GM23248 (cell line): ENCODE results near the gene TUBD1. TPM values are rescaled to one million over a fixed set of nuclear protein-coding genes. Genes with fewer than 3 reads are reported as not detected.
A peak's percentile ranks its signal among the peaks of the same experiment; 100 is the strongest.

Experiments
- DNase-seq: peaks from one replicate; pipeline ENCODE4 v3.0.0-alpha.2; 2015
- H2AFZ ChIP-seq: fragments of 200-600 bp; sonication (generic); 2 replicates; pipeline ENCODE4 v1.6.1; 2016; ENCODE audit warnings: antibody characterized with exemption
- H3F3A ChIP-seq: fragments of 200-600 bp; sonication (generic); 2 replicates; pipeline ENCODE4 v1.6.1; 2016; ENCODE audit warnings: mild to moderate bottlenecking, antibody characterized with exemption, mixed run types; ENCODE audit not compliant: insufficient read depth
- H3K27ac ChIP-seq: fragments of 200-600 bp; sonication (generic); 2 replicates; pipeline ENCODE4 v1.5.1; 2016; ENCODE audit warnings: mild to moderate bottlenecking
- H3K27me3 ChIP-seq: fragments of 200-600 bp; sonication (generic); replicated peaks from 2 replicates; pipeline ENCODE4 v1.6.1; 2016; ENCODE audit warnings: mild to moderate bottlenecking; ENCODE audit not compliant: insufficient read depth
- H3K36me3 ChIP-seq: fragments of 200-600 bp; sonication (generic); 2 replicates; pipeline ENCODE4 v1.6.1; 2016; ENCODE audit warnings: low read depth, mild to moderate bottlenecking
- H3K4me1 ChIP-seq: fragments of 200-600 bp; sonication (generic); 2 replicates; pipeline ENCODE4 v1.6.1; 2016; ENCODE audit warnings: mild to moderate bottlenecking; ENCODE audit not compliant: insufficient read depth
- H3K4me2 ChIP-seq: fragments of 200-600 bp; sonication (generic); one replicate; pipeline ENCODE4 v1.6.1; 2016; ENCODE audit warnings: mild to moderate bottlenecking; ENCODE audit not compliant: unreplicated experiment
- H3K4me3 ChIP-seq: fragments of 200-600 bp; sonication (generic); 2 replicates; pipeline ENCODE4 v1.5.1; 2016; ENCODE audit warnings: mild to moderate bottlenecking
- H3K79me2 ChIP-seq: fragments of 200-600 bp; sonication (generic); 2 replicates; pipeline ENCODE4 v1.6.1; 2016; ENCODE audit warnings: mild to moderate bottlenecking; ENCODE audit not compliant: insufficient read depth
- H3K9ac ChIP-seq: fragments of 200-600 bp; sonication (generic); 2 replicates; pipeline ENCODE4 v1.6.1; 2016; ENCODE audit warnings: mild to moderate bottlenecking
- H3K9me2 ChIP-seq: fragments of 200-600 bp; sonication (generic); 2 replicates; pipeline ENCODE4 v1.6.1; 2016; ENCODE audit warnings: mixed run types, mild to moderate bottlenecking, moderate library complexity; ENCODE audit not compliant: insufficient read depth
- H3K9me3 ChIP-seq: fragments of 200-600 bp; sonication (generic); one replicate; pipeline ENCODE4 v1.6.1; 2017; ENCODE audit warnings: low read depth
- H4K20me1 ChIP-seq: fragments of 200-600 bp; sonication (generic); 2 replicates; pipeline ENCODE4 v1.6.0; 2016; ENCODE audit not compliant: insufficient read depth
- EZH2 ChIP-seq: fragments of 200-600 bp; sonication (generic); IDR thresholded peaks from 2 replicates; pipeline ENCODE4 v1.6.1; 2018; ENCODE audit warnings: antibody characterized with exemption, mild to moderate bottlenecking; ENCODE audit not compliant: insufficient read depth, poor library complexity, severe bottlenecking
- EZH2phosphoT487 ChIP-seq: fragments of 200-600 bp; sonication (generic); IDR thresholded peaks from 2 replicates; pipeline ENCODE4 v1.6.1; 2018; ENCODE audit warnings: antibody characterized with exemption, moderate library complexity, mild to moderate bottlenecking, low read depth; ENCODE audit not compliant: insufficient read depth
- WGBS, 2 experiments: methylation state at CpG; one replicate each; pipeline ENCODE4 v1.1.6; 2015 to 2017; ENCODE audit warnings: low lambda C conversion rate in 2 of 2, low coverage in 1 of 2; ENCODE audit errors: missing lambda C conversion rate in 2 of 2; 5-methylcytosine and 5-hydroxymethylcytosine counted together
- in situ Hi-C: fragments of 300-500 bp; cut with MboI; formaldehyde crosslinking; loops from 2 replicates; pipeline ENCODE4 v1.15.0; 2020
- polyA plus RNA-seq: library from polyadenylated mRNA; unstranded; fragments of >200 nt; fragmentation: Nextera tagmentation; extraction: Ambion mirVana; gene quantifications from 2 replicates; pipeline ENCODE4 v1.2.1, GENCODE V29; 2016
- total RNA-seq: library from RNA; depleted of rRNA; stranded (reverse); fragments of >200 nt; shearing (Covaris generic); gene quantifications from 2 replicates; pipeline ENCODE4 v1.2.3, GENCODE V29; 2014

TUBD1 gene
- total and polyA plus RNA-seq, 2 experiments from 2014 or later = 3.8 to 4.3 TPM

DNA sequence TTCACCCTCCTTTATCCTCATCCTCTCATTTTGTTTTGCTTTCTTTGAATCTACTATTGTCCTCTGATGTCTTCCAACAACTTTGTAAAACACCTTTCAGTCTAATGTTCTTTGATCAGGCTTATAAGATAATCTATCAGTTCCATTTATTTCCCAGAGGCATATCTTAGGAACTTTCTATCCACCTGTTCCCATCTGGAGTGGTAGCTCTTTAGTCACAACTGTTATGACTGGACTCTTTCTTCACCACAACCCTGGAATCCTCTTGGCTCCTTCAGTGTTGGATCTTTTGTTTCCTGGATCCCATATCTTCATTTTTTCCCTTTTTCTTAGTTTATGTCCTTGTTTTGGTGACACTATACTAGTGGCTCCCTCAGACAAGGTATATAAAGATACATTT lies 23.7 kb upstream of the TUBD1 start:
- H3K36me3 ChIP-seq = peaks cover 29% of the 10 kb centered on the region; the same call in 1 of the 2 replicates
- in situ Hi-C loops = loop anchor here (25.0 kb wide), 1 partner anchor 521 kb away; no protein-coding TSS in a partner anchor

DNA sequence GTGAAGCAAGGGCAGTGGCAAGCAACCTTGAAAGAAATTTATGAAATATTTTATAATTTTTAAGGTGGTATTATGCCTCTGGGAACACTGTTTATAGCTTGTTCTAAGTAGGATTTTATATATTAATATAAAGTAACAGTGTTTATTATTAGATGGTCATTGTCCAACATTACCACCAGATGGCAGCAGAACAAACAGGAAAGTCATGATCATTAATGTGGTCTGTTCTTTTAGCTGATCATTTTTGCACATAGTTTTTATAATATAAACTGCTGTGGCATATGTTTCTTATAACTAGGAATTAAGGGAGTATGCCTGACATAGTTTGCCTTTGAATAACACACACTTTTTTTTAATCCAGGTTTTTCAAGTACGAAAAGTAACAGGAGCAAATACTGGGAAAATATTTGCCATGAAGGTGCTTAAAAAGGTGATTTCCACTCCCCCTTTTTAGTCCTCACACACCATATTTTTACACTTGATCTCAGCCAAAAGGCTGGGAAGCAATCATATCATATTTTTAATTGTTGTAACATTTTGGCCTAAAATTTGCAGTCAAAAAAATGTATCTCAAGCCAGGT lies 21.6 kb upstream of the TUBD1 start:
- DNase-seq = peak; percentile 68
- no peak for TF ChIP-seq EZH2
- TF ChIP-seq EZH2phosphoT487 = no peak
- no peaks in the 10 kb centered on the region for H4K20me1 ChIP-seq
- 50 to 56% methylated on average over 1 of the region's 1 CpG for WGBS, 2 experiments
- H3K9me2 ChIP-seq = no peaks in the 10 kb centered on the region
- 0 out of 2 replicates have a peak, but pooled peaks cover 8% of the 10 kb centered on the region for H3F3A ChIP-seq
- H3K9me3 ChIP-seq = no peaks in the 10 kb centered on the region
- no peaks in the 10 kb centered on the region for H3K4me1 ChIP-seq
- H3K4me2 ChIP-seq = no peak overlapping the region
- H3K4me3 ChIP-seq = no peak overlapping the region
- H3K9ac ChIP-seq = no peak overlapping the region
- peaks cover 31% of the 10 kb centered on the region; the same call in 1 of the 2 replicates for H3K36me3 ChIP-seq
- peaks cover 23% of the 10 kb centered on the region for H3K79me2 ChIP-seq
- H3K27me3 ChIP-seq = no peaks in the 10 kb centered on the region
- no peak overlapping the region for H3K27ac ChIP-seq
- no peak overlapping the region for H2AFZ ChIP-seq
- in situ Hi-C loops = loop anchor here (25.0 kb wide), 1 partner anchor 523 kb away; no protein-coding TSS in a partner anchor

More for the DNA sequence above, 23.7 kb upstream of the TUBD1 start:
- H3K4me3 ChIP-seq = no peak overlapping the region
- H4K20me1 ChIP-seq = no peaks in the 10 kb centered on the region
- no peaks in the 10 kb centered on the region for H3K4me1 ChIP-seq
- H3K79me2 ChIP-seq = 0 out of 2 replicates have a peak, but pooled peaks cover 10% of the 10 kb centered on the region
- H3K27ac ChIP-seq = no peak overlapping the region
- no peak for TF ChIP-seq EZH2phosphoT487
- TF ChIP-seq EZH2 = no peak
- no peak overlapping the region for H2AFZ ChIP-seq
- H3F3A ChIP-seq = 0 out of 2 replicates have a peak, but pooled peaks cover 8% of the 10 kb centered on the region
- H3K27me3 ChIP-seq = no peaks in the 10 kb centered on the region
- H3K4me2 ChIP-seq = no peak overlapping the region
- H3K9me2 ChIP-seq = no peaks in the 10 kb centered on the region
- no peak for DNase-seq
- no peaks in the 10 kb centered on the region for H3K9me3 ChIP-seq
- no peak overlapping the region for H3K9ac ChIP-seq

DNA sequence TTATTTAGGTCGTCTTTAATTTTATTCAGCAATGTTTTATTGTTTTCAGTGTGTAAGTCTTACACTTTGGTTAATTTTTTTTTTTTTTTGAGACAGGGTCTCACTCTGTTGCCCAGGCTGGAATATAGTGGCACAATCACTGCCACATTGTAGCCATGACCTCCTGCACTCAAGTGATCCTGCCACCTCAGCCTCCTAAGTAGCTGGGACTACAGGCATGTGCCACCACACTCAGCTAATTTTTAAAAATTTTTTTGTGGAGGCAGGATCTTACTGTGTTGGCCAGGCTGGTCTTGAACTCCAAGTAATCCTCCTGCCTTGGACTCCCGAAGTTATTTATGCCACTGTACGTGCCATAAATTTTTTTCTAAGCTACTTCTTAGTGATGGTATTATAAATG lies 14.7 kb upstream of the TUBD1 start:
- Histone ChIP-seq H3K9me3 (no peaks in the 10 kb centered on the region), H3K4me1 (no peaks in the 10 kb centered on the region), H3K9ac (no peak overlapping the region), H3K27ac (no peak overlapping the region), H3K36me3 (peaks cover 15% of the 10 kb centered on the region; the same call in 1 of the 2 replicates), H3K9me2 (no peaks in the 10 kb centered on the region), H3K4me3 (no peak overlapping the region), H3F3A (0 out of 2 replicates have a peak, but pooled peaks cover 2% of the 10 kb centered on the region), H4K20me1 (no peaks in the 10 kb centered on the region), H3K4me2 (no peak overlapping the region), H2AFZ (no peak overlapping the region), H3K79me2 (peaks cover 80% of the 10 kb centered on the region), H3K27me3 (no peaks in the 10 kb centered on the region)
- DNase-seq = no peak
- in situ Hi-C loops = loop anchor here (25.0 kb wide), 1 partner anchor 530 kb away; no protein-coding TSS in a partner anchor
- TF ChIP-seq EZH2 = no peak
- no peak for TF ChIP-seq EZH2phosphoT487
- 98 to 99% methylated on average over 3 of the region's 3 CpGs for whole genome bisulfite sequencing, 2 experiments

DNA sequence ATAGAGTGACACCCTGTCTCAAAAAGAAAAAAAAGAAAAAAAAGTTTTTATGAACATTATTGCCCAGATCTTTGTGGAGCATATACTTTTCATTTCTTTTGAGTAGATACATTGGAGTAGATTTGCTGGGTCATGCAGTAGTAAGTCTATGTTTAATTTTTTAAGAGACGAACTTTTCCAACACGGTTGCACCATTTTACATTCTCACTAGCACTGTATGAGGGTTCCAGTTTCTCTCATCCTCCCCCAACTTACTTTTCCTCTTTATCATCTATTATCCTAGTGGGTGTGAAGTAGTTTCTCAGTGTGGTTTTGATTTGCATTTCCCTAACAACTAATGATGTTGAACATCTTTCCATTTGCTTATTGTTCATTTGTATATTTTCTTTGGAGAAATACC lies 10.7 kb upstream of the TUBD1 start:
- Histone ChIP-seq H3K9ac (no peak overlapping the region), H3K27ac (no peak overlapping the region), H3K4me3 (no peak overlapping the region), H3K27me3 (no peaks in the 10 kb centered on the region), H3K4me2 (no peak overlapping the region), H3K9me2 (no peaks in the 10 kb centered on the region), H4K20me1 (no peaks in the 10 kb centered on the region), H3K9me3 (no peaks in the 10 kb centered on the region), H3K4me1 (peaks cover 5% of the 10 kb centered on the region; the same call in 1 of the 2 replicates), H3K79me2 (peaks cover 99% of the 10 kb centered on the region), H3F3A (no peaks in the 10 kb centered on the region), H2AFZ (no peak overlapping the region), H3K36me3 (no peaks in the 10 kb centered on the region)
- 96 to 100% methylated on average over 2 of the region's 2 CpGs for WGBS, 2 experiments
- no peak for TF ChIP-seq EZH2phosphoT487
- TF ChIP-seq EZH2 = no peak
- no peak for DNase-seq
- in situ Hi-C loops = loop anchor here (25.0 kb wide), 1 partner anchor 534 kb away; no protein-coding TSS in a partner anchor

DNA sequence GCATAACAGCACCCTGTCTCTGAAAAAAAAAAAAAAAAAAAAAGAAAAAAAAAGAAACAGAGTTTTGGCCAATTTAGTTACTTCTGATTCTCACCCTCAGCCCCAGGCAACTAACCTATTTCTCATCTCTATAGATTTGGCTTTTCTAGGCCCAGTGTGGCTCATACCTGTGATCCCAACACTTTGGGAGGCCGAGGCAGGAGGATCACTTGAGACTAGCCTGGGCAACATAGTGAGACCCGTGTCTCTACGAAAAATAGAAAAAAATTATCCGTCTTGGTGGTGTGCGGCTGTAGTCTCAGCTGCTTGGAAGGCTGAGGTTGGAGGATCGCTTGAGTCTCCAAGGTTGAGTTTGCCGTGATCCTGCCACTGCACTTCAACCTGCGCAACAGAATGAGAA lies 8.9 kb upstream of the TUBD1 start:
- H2AFZ ChIP-seq = no peak overlapping the region
- H3K27ac ChIP-seq = no peak overlapping the region
- H3K36me3 ChIP-seq = no peaks in the 10 kb centered on the region
- H3K27me3 ChIP-seq = no peaks in the 10 kb centered on the region
- no peaks in the 10 kb centered on the region for H3K9me3 ChIP-seq
- no peak for DNase-seq
- in situ Hi-C loops = loop anchor here (25.0 kb wide), 1 partner anchor 536 kb away; no protein-coding TSS in a partner anchor
- no peaks in the 10 kb centered on the region for H3K9me2 ChIP-seq
- no peak overlapping the region for H3K4me2 ChIP-seq
- H3K4me1 ChIP-seq = peaks cover 12% of the 10 kb centered on the region; the same call in 1 of the 2 replicates
- no peak overlapping the region for H3K9ac ChIP-seq
- no peak overlapping the region for H3K4me3 ChIP-seq
- TF ChIP-seq EZH2phosphoT487 = no peak
- TF ChIP-seq EZH2 = no peak
- peaks cover 99% of the 10 kb centered on the region for H3K79me2 ChIP-seq
- peaks cover 5% of the 10 kb centered on the region; the same call in 1 of the 2 replicates for H3F3A ChIP-seq
- 95 to 97% methylated on average over 8 of the region's 8 CpGs for WGBS, 2 experiments
- no peaks in the 10 kb centered on the region for H4K20me1 ChIP-seq
